Activated effector memory CD4-positive, alpha-beta T cell treated with Interleukin-2 at 50 U/mL for 16 hours (primary cell): ENCODE data around the gene STAG2.
"Not testable (repeated sequence)": the region's sequence is repeated elsewhere in the genome, so short reads cannot be mapped to it uniquely, and the experiment has no call there.

Experiments
- DNase-seq: peaks from one replicate; pipeline ENCODE4 v3.0.0-alpha.2; 2020

STAG2 gene

DNA sequence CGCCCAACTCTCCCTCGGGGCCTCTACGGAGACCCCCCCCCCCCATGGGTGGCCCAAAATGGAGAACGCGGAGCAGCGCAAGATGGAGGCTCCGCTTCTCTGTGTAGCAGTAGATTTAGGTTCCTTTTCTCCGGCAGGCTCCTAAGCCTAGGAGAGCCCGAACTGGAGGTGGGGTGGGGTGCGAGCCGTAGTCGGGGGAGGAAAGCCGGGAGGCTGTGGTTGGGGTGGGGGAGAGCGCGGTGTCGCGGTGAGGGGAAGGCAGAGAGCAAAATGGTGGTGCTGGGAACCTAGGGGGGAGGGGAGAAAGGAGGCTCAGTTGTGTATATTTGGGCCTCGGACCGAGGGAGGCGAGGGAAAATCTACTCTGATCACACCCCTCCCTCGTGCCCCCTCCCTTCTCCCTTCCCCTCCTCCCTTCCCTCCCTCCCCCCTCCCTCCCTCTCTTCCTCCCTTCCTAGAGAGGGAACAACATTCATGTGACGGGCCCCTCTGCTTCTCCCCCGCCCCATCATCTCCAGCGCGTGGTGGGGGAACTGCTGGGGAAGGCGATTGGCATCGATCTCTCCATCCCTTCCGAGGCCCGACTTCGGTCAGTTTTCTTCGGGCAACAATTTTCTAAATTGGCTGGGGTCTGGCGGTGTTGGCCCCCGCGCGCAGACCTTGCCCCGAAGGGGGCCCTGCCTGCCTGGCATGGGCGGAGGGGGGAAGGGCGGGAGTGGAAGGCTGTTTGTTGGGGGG lies at the start of gene STAG2:
Gene STAG2 (plus strand): TSS at position 439 of the 738 bp plus-strand sequence. CDS start 60,922 bp downstream, outside the sequence.
- DNase-seq: peak; percentile 31

DNA sequence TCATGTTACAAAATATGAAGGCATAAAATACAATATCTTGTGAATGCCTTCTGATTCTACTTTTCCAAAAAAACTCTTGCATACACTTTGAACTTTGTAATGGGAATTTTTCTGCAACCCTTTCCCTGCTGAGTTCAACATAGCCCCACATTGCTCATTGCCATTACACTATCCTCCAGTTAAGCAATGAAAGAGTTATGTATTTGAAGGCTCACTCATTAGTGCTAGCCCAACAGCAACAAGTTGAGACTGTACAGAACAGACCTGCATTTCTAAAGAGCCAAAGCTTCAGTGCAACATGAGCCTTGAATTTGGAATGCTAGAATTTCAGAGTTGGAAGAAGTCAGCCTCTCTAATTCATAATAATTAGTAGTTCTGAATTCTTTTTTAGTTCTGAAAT lies 44.4 kb upstream of the STAG2 start:
- no peak for DNase-seq

DNA sequence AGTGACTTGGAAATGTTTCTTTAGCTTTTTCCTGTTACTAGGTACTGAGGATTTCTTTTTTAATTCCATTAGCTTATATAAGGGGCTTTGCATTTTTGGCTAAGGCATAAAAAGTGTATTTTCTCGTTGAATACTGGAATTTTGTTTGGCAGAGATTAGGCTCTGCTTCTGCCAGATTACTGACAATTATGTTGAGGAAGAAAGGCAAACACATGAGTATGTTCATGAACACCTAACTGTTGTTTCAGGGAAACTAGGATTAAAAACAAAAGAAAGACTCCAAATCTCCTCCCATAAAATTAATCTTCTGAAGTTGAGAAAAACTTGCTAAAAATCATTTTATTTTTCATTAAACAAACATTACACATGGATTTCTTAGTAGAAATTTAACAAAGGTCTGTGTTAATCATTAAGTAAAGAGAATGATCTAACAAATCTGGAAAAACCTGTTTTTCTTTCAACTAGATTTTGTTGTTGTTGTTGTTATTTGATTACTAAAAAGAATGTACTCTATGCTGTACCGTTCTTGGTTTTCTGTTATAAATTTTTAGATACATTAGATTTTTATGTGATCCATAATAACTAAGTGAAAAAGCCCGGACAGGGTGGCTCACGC lies 43.3 kb upstream of the STAG2 start:
- no peak for DNase-seq

DNA sequence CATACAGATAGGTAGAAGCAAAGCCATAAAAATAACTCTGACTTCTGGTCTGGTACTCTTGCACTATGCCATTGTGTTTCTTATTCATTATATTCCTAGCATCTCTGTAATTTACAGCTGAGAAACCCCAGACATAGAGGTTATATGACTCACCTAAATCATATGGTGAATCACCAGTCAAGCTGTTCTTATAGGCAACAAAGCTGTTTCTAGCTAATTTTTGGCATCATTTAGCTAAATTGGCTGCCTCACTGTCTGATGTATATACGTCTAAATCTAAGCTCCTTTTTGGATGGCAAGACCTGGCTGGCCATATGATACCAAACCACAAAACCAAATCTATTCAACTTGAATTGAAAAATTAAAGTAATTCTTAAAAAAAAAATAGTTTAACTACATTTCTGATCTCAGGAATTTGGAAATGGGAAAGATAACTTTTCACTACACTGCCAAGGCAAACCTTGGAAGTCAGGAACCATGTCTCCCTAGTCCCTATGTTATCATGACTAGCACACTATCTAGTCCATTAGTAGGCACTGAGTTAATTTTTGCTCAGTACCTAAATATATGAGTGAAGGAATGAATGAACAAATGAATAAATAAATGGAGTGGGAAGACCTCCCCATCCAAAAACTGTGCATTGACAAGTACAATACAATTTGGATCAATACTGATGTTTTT lies 41.3 kb upstream of the STAG2 start:
- DNase-seq: no peak

DNA sequence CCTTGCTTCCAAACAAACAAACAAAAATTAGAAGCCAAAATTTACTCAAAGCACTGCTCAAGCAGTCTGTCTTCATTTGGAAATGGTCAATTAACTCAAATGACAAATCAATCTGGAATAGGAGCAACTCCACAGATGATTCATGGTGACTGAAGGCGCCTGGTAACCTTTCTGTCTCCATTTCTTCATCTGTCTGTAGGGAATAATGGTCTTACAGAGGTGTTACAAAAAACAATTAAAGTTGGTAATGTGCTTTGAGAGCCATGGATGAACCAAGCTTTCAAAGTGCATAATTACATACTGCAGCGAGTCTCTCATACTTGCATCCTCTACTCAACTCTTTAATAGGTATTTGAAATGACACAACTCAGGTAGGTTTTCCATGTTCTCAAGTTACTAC lies 38.3 kb upstream of the STAG2 start:
- DNase-seq: no peak

DNA sequence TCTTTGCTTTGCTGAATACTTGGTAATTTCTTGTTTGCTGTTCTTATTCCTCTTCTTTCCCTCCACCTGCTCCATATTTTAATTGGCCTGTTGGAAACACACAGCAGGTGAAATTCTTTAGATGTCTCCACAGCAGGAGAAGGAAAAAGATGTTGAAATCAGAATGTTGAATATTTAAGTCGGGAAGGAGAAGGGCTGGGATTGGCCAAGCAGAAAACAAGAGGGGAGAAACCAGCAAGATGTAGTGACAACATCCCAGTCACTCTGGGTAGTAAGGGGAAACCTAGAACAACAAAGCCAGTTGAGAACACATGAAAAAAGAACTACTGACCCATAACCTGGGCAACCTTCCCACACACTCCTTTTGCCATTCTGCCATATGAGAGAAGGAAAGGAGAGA lies 37.3 kb upstream of the STAG2 start:
- DNase-seq: no peak

DNA sequence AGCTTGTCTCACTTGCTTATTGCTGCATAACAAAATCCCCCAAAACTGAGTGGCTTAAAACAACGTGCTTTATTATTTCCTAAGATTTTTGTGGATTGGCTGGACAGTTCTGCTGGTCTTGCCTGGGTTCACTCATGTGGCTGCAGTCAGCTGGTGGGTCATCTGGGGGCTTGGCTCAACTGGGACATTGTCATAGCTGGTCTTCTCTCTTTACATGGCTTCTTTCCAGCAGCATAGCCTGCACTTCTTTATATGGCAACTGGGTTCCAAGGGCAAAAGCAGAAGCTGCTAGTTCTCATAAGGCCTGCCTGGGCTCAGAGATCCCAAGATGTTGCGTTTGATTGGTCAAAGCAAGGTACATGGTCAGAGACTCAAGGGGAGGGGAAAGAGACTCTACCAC lies 33.7 kb upstream of the STAG2 start:
- DNase-seq: no peak

DNA sequence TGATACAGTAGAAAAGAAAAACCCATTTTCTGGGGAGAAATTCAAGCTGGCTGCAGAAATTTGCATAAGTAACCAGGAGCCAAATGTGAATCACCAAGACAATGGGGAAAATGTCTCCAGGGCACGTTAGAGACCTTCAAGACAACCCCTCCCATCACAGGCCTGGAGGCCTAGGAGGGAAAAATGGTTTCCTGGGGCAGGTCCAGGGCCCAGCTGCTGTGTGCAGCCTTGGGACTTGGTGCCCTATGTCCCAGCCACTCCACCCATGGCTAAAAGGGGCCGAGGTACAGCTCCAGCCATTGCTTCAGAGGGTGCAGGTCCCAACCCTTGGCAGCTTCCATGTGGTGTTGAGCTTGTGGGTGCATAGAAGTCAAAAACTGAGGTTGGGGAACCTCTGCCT lies 29.5 kb upstream of the STAG2 start:
- not testable (repeated sequence) for DNase-seq

DNA sequence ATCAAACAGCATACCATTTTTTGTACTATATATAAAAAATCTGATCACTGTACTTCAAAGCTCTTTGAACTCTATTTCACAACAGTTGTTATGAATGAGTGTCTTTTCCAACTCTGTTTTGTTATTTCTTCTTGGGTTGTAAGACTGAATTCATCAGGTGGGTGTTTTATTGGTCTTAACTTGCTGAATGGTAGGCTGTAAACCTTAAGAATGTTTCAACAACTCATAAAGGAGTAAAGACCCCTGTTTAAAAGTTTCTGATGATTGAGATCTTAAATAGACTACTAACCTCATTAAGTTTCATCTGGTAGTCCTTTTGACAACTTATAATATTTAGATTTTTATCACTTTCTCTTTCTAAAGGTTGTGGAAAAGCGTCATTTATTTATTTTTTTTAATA lies 18.4 kb upstream of the STAG2 start:
- no peak for DNase-seq

DNA sequence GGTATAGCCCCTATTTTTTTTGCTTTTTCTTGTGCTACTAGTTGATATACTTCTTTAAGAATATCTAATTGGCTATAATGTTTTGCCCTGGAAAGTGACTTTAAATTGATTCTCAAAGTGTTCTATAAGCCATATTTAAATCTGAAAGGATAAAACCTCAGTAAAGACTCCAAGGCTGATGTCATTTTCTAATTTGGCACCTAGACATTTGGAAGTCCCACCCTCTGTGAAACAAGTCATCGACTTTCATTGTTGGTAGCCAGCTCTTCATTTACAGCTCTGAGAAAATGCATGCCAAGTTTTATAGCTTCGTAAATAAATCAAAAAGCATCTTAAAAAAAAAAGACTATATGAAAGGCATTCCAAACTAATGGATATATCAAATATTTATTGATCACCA lies 18.0 kb upstream of the STAG2 start:
- DNase-seq: no peak

DNA sequence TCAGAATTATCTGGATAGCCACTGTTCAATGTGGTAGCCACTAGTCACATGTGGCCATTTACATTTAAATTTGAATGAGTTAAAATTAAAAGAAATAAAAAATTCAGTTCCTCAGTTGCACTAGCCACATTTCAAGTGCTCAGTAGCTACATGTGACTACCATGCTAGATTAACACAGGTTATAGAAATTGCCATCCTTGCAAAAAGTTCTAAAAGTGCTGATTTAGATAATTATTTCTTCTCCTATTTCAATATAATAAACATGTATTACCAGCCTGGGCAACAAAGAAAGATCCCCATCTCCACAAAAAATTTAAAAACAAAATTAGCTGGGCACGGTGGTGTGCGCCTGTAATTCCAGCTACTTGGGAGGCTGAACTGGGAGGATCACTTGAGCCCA lies 11.7 kb upstream of the STAG2 start:
- DNase-seq: no peak

DNA sequence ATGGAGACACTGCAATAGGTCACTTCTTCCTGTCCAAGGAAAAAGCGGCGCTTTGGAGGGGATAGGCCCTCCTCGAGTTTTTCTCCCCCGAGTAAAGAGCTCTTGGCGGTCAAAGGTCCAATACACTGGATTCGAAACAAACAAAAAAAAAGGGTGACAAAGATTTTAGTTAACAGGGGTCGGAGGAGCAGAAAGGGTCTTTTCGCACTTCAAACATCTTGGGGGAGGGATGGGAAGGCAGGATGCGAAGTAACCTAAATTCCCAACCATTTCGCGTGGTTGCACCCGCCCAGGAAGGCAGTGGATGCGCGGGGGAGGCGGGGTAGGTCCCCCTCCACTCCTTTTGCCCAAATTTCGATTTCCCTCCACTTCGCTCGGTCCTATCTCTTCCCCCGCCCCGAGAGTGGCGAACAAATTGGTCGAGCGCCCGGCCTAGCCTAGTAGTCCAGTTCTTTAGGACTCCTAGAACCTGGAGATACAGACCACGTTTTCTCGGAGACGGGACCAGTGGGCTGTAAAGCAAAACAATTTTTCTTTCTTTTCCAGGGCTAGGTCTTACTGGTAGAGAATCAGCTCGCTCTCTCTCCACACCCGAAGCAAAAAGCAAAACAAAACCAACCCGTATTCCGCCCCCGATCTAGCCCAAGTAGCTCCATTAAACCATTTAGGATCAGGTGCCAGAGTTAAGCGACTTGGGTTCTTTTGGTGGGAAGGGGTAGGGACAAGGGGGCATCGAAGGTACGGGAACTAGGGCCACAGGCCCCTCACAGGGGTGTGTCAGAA lies 2.0 kb upstream of the STAG2 start:
- no peak for DNase-seq

DNA sequence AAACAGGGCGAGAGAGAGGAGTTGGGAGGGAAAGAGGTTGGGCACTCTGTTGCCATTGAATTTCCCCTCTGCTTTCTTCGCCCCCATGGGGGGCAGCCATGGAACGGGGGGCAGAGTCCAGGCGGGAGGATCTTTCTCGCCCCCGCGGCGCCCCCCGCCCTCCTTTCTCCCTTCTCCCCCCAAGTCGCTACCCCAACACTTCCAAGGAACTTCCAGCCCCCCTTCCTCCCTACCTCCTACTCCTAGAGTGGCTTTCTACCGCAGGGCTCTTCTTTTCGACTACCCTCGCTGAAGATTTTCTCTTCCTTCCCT lies 594 bp upstream of the STAG2 start:
- DNase-seq: no peak

DNA sequence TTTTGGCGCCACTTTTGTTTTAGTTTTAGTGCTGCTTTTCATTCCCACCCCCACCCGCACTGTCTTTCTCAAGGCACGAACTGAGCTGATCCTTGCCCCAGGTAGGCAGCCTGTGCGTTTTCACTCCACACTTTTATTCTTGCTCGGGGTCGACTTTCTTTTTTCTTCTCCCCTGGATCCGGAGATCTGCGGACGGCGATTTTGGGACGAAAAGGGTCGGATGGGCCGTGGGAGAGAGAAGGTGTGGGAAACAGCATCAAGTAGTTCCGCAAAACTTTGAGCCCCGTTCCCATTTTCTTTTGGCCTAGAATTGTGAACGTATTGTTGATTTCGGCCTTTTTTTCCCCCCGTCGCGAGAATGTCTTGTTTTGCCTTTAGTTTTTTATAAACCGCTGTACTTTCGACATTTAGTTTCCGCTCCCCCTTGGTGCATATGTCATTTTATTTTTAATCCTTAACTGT lies 531 bp downstream of the STAG2 start:
- DNase-seq: no peak

DNA sequence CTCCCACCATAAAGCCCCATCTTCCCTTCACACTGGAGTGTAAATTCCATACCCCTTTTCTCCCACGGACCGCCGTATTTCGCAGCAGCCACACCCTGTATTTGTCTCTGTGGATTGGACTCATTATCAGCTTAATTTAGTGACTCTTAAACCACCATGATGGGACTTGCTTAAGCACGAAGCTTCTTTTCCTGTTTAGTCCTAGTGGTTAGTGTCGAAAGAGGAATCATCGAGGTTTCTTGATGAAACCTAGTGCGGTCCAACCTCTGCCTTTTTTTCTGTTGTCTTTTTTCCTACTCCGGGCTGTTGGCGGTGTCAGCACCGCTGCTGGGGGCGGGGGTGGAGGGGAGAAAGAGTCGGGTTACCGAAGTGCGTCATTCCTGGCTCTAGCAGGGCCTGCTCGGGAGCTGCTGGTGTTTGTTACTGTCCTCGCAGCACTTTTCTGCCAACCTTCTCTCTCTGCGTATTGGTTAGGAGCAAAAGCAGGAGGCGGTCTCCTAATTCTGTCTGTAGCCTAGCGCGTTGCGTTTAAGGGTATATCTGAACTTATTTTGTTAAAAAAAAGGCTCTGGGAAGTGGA lies 1.4 kb downstream of the STAG2 start:
- DNase-seq: peak; percentile 69

DNA sequence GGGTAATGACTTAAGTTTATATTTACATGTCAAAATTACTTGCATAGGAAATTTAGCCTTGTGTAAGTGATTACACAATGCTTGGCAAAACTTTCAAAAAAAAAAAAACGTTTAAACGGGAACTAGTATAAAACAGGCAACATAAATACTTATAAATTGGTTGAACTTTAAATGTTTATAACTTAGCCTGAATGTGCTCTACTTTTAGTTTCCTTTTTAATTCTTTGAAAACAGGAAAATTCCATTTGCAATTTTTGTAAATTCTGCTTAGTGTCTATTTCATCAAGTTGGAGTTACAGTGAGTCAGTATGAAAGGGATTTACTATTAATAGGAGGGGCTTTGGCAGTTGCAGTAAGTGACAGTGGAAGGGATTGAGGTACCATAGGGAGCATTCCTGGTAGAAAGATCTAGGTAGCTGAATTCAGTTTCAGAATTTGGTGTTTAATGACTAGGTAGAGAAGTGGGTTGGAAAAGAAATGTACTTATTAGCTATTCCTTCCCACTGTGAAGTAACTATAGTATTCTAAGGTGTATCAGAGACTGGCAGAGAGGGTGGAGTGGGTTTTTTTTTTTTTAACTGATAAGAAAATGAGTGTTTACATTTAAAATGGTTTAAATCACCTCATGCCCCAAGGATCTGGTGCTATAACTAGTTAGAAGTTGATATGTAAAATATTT lies 2.8 kb downstream of the STAG2 start:
- DNase-seq: no peak

DNA sequence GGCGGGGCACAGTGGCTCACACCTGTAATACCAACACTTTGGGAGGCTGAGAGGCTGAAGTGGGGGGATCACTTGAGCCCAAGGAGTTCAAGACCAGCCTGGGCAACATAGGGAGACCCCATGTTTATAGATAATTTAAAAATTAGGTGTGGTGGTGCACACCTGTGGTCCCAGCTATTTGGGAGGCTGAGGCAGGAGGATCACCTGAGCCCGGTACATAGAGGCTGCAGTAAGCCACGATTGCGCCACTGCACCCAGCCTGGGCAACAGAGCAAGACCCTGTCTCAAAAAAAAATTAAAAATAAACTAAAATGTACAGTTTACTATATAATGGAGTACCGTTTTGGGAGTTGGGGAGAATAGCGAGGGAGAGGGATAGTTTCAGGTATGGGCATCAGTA lies 4.2 kb downstream of the STAG2 start:
- DNase-seq: no peak

DNA sequence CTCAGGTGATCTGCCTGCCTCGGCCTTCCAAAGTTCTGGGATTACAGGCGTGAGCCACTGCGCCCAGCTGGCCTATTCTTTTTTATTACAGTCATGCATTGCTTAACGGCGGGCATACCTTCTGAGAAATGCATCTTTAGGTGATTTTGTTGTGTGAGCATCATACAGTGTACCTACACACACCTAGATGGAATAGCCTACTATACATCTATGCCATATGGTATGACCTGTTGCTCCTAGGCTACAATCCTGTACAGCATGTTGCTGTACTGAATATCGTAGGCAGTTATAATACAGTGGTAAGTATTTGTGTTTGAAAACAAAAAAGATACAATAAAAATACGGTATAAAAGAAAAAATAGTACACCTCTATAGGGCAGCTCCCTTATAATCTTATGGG lies 6.0 kb downstream of the STAG2 start:
- DNase-seq: no peak

DNA sequence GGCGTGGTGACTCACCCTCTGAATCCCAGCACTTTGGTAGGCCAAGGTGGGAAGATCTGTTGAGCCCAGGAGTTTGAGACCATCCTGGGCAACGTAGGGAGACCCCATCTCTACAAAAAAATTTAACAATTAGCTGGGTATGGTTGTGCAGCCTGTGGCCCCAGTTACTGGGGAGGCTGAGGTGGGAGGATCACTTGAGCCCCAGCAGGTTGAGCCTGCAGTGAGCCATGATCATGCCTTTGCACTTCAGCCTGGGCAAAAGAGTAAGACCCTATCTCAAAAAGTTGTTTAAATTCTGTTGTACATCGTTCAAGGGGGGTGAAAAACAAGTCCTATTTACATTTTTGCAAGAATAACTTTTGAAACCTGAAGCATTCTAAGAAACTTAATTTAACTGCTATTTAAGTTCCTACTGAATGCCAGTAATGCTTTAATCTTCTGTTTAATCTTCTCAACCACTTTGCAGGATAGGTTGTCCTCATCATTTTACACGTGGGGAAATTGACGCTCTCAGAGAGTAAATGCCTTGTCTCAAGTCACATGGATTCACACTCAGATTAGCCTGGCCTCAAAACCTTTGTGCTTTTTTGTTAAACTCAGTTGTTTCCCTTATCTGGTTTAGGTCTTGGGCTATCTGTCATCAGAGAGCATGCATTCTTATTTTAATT lies 7.0 kb downstream of the STAG2 start:
- no peak for DNase-seq

DNA sequence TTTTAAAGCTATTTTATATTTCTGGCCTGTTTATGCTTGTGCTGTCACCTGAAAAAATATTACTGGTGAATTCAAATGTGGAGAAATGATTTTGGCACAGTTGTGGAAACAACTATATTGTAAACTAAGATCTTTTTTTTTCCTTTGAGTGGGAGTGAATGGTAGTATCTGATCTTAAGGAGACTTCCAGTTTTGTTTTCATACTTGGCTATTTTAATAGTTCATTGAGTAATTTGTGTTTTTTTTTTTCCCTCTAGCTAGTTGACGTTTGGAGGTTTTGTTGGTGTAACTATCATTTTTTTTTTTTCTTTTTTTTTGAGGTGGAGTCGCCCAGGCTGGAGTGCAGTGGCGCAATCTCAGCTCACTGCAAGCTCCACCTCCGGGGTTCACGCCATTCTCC lies 10.5 kb downstream of the STAG2 start:
- no peak for DNase-seq

DNA sequence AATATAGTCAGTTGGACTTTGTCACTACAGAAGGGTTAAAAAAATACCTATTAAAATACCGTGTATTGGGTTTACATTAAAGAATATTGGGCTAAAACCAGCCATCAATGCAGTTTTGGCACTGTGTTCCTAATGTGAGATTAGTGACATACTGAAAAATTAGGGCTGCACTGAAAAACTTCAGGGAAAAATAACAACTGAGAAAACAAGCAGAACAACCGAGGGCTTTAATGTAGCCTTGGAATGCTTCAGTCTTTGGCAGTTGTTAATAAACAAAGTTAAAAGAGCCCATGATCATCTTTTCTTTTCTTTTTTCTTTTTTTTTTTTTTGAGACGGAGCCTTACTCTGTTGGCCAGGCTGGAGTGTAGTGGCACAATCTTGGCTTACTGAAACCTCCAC lies 12.4 kb downstream of the STAG2 start:
- DNase-seq: no peak

DNA sequence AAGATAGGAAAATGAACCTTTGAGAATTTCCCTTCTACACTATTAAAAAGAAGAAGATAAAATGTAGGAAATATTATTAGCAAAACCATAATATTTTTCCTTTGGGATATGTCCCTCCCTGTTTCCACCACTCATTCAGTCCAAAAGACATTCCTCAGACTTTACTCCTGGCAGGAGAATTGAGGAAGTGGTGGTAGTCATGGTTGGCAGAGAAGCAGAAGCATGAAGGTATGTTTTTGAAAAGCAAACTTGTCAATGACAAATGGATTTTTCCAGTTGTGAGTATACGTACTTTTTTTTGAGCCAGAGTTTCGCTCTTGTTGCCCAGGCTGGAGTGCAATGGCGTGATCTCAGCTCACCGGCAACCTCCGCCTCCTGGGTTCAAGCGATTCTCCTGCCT lies 13.7 kb downstream of the STAG2 start:
- no peak for DNase-seq
